Stimulated activated naive CD4-positive, alpha-beta T cell treated with Interleukin-2 at 50 U/mL for 16 hours (primary cell): Measurements from ENCODE around the gene FAT2.

Experiments
- DNase-seq: peaks from one replicate; lab custom pipeline; 2025; lab: John Stamatoyannopoulos, UW

The FAT2 gene

DNA sequence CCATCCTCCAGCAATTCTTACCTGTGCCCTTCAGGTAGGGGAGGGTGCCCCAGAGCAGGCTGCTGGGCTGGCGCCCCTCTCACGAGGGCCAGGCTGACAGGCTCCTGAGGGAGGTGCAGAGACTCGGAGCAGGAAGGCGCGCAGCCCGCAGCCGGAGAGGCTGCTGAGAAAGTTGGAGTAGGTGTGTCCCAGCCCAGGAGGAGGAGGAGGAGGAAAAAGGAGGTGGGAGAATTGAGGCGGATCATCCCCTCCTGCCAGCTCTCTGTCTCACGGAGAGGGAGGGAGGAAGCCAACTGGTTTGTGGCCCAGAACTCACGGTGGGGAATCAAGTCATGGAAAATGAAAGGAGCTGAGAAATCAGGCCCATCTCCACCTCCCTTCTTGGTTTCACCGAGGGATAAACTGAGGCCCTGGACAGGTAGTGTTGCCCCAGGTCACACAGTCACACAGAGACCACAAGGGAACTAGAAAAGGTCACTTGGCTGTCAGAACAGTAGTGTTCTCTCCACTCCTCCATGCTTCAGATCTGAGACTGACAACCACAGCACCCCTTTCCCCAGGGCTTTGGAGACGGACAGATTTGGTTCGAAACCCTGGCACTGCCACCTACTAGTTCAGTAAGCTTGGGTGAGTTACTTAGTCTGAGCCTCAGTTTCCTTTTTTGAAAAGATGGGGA, at the start of gene FAT2:
TSS of gene FAT2 (minus strand) at position 188 of the 676 bp plus-strand sequence. CDS start 22,400 bp downstream, outside the sequence.
- no peak for DNase-seq

DNA sequence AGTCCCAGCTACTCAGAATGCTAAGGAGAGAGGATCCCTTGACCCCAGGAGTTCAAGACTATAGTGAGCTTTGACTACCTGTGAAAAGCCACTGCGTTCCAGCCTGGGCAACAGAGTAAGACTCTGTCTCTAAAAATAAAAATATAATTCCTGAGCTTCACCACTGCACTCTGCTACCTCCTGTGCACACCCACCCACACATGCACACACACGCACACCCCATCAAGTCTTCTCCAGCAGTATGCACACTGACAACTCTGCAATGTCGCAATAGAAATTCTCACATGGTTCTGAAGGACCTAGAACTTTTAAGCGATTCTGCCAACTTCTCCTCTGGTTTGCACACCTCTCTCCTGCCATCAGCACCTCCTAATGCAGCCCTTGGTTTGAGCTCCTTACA, 47.5 kb upstream of the FAT2 start:
- DNase-seq, result no peak

- no peak for DNase-seq
Observed at GRCh38 chr5:151637676-151638075, 46.5 kb upstream of the FAT2 start.

GRCh38 chr5:151633892-151634291, 42.8 kb upstream of the FAT2 start:
- DNase-seq, result no peak

- no peak for DNase-seq
Observed at GRCh38 chr5:151632941-151633340, 41.8 kb upstream of the FAT2 start.

DNA sequence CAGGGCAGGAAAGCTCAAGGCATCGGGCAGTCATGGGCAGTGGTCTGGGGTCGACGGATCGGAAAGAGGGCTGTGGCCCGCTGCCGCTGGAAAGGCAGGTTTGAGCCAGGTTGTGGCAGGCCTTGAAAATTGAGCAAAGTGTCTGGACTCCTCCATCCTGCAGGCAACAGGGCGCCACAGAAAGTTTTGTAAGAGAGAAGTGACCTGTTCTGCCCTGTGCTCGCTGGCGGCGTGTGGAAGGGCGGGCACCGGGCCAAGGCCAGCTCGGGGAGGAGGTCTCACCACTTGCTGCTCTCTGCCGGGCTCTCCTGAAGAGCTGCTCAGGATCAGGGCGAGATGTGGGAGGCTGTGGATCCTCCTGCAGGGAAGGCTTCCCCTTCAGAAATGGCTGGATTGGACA, 41.4 kb upstream of the FAT2 start:
- no peak for DNase-seq

DNA sequence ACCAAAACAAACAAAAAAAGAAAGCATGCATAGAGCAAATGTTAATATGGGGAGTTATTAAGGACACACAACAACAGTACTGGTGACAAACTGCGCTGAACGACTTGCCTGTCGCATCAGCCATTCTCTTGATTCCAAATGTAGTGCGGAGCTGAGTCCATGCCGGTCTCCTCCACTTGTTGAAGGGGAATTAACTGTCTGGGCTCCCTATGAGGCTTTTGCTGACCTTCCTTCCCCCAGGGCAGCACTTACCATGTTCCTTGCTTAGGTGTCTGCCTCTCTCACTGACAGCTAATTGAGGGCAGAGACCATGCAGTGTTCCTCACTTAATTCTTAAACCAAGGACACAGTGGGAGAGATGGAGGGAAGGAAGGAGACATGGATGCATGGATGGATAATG, 40.8 kb upstream of the FAT2 start:
- no peak for DNase-seq

DNA sequence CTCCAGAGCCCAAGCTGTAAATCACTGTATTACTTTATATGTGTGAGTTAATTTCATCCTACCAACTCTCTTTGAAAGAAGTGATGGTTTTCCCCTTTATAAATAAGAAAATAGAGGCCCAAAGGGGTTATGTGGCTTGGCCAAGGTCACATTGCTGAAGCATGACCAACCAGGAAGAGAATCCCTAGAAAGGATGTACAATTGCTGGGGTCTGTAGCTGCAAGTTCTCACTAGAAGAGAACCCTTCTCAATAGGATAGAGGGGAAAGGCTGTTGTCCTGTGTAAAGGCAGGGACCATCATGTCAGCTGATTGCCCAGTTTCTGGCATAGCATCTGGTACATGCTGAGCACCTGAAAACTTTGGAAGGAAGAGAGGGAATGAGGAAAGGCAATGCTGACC, 39.0 kb upstream of the FAT2 start:
- DNase-seq, result no peak

- no peak for DNase-seq
Observed at GRCh38 chr5:151628112-151628823, 37.1 kb upstream of the FAT2 start.

DNA sequence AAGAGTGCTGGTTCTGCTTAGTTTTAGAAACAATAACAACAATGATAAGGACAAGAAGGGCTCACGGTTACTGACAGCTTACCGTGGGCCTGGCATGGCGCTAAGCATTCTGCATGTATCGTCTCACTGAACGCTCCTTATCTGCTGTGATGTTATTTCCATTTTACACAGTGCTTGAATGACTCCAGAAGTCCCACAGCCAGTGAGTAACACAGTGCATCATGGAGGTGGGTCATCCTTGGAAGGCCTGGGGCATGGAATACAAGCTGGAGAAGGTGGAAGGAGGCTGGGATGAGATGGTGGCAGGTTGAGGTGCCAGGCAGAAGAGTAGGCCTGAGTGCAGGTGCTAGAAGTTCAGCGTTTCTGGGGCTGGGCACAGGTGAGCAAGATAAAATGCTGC, 36.5 kb upstream of the FAT2 start:
- no peak for DNase-seq

GRCh38 chr5:151625285-151625684, 34.2 kb upstream of the FAT2 start:
- DNase-seq, result no peak

- no peak for DNase-seq
Observed at GRCh38 chr5:151624476-151624875, 33.3 kb upstream of the FAT2 start.

DNA sequence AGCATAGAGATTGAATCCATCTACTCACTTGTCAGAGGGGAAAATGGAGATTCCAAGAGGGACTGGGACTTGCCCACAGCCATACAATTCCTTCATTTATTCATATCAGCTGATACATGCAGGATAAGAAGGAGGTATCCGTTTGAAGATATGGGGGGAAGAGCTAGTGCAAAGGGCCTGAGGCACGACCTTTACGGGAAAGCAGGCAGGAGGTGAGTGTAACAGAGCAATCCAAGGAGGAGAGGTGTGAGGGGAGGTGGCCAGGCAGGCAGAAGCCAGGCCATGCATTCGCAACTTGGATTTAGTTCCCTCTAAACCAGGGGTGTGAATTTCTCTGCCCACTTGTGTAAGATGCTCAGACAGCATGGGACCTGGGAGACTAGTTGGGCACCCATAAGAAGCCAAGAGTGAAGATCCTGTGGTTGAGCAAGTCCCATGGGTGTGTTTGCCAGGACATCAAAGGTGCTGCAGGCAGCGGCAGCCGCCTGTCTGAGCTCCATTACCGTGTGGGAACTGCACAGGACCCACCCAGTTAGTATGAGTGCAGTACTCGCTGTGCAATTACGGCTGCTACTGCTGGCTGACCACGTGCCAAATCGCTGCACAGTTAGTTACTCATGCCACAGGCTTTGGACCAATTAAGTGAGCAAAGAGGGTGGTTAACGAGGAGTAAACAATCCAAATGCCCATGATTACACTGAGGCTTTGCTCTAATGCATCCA, 31.4 kb upstream of the FAT2 start:
- DNase-seq, result no peak

DNA sequence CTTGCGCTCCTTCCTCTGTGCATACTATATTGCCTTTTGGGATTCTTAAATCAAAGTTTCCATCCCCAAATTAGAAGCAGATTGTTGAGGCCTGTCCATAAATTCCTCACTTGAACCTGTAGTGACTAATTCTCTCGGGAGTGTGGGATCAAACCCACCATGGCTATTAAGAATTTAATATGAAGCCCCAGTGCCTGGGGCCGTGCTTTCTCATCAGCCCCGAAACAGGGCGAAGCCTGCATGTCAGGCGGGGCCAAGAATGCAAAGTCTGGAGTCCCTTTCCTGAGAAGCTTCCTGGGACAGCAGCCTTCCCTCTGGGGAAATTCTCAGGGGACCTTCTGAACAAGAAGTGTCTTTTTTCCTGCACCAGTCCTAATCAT, 29.3 kb upstream of the FAT2 start:
- DNase-seq, result no peak

DNA sequence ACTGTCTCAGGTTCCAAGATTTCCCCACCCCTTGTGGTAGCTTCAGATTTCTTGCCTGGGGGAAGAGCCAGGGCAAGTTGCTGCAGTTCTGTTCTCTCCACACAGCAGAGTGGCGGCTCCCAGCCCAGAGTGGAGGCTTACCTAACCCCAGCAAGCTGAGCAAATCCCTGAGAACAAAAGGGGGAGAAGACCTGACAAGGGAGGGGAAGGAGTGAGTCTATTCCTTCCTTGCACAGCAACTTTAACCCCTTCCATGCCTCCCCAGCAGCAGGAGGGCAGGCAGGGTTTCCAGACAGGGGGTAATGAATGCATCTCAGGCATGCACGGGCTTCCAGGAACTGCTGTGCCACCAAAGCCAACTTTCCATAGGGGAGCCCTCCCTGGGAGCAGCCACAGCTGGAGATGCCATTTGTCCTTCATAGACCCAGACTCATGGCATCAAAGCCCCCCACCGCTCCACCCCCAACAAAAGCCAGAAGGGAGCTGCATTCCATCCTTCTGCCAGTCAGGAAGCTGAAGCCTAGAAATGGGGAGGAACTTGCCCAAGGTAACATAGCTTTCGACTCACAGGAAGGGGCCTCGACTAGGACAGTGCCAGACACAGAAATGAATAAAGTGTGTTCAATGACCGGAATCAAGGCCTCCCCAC, 28.8 kb upstream of the FAT2 start:
- no peak for DNase-seq

DNA sequence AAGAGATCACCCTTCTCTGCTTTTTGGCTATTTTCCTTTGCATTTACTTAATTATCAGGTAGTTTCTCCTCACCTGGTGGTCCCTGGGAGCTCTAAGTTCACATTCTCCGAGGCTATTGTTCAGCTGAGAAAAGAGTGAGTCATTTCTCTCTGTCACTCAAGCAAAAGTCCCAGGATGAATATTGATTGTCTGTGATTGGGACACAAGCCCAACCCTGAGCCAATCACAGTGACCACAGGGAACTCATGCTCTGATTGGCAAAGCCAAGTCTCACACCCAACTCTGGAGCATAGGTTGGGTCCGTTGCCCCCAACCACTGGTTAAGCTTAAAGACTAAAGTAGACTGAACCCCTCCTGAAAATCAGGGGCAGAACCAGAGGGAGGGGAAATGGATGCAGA, 27.8 kb upstream of the FAT2 start:
- DNase-seq, result no peak

DNA sequence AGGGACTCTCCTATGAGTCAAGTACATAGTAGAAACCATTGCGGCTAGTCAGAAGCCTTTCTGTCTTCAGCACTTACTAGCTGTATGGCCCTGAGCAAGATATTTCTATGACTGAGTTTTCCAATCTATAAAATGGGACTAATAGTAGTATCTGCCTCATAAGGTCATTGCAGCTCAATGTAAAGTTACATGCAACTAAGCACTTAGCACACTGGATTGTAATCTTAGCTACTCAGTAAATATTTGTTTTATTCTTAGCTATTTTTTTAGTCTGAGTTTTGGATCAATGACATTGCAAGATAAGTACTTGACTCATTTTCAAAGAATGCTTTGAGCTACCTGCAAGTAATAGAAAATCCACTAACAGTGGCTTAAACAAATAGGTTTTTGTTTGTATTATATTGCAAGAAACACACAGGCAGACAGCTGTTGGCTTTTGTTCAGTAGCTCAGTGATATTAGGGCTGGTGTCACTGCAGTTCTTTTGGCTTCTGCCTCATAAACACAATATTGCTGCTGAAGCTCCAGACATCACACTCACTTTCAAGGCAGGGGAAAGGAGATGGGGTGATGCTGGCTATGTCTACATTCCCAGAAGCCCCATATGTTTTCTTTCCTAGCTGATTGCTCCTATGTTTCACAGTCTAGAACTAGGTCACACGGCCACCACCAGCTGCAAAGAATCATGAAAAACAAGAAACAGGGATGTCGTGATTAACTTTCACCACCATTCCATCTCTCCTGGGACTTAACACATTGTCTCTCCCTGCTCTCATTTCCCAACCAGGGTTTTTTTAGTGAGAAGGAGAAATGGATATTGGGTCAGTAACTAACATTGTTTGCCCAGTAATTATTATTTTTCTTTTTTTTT, 26.9 kb upstream of the FAT2 start:
- no peak for DNase-seq

- DNase-seq, result no peak
Observed at GRCh38 chr5:151617383-151617840, 26.3 kb upstream of the FAT2 start.

DNA sequence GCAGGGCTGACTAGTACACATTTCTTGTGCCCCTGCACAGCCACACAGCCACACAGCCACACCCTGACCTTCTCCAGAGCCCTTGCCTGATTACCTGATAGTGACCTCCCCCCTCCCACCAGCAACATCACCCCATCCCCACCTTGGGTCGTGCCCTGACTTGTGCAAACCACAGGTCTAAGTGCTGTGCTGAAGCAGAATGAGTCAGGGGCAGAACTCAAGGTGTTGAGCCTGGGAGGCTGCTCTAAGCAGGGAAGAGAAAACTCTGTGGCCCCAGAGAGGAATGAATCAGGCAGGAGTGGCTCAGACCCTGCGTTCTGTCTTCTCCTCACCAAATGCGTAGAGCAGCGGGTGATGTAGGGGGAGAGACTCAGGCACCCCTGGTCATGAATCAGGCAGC, 24.3 kb upstream of the FAT2 start:
- peak; percentile 2 for DNase-seq

- DNase-seq, result no peak
Observed at GRCh38 chr5:151614565-151614964, 23.4 kb upstream of the FAT2 start.

- peak; percentile 37 for DNase-seq
Observed at GRCh38 chr5:151612689-151613427, 21.7 kb upstream of the FAT2 start.
